ENCODE data around the gene SF3A1.

SF3A1 gene

DNA sequence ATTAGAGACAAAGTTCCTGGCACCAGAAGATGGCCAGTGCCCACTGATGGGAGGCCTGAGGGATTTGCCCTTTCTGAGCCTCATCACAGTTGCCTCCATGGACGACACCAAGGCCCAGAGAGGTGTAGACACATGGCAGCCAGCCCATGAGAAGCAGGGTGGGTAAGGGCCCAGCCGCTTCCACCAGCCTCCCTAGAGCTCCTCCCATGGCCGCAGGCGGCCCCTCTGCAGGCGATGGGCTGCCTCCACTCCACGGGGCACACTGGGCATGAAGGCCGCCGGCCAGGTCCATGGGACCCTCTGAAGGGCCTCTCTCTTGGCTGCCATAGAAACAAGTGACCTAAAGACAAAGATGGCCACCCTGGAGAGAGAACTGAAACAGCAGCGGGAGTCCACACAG is 14.6 kb upstream of the SF3A1 start:
- H3K27ac ChIP-seq (ENCODE audit: poor library complexity, severe bottlenecking), result no peak overlapping the region
- H3K27me3 ChIP-seq (ENCODE audit: insufficient read depth, poor library complexity, severe bottlenecking), result no peaks in the 10 kb centered on the region
- H3K4me3 ChIP-seq (ENCODE audit: severe bottlenecking), result no peak overlapping the region
- H3K4me1 ChIP-seq (ENCODE audit: insufficient read depth, poor library complexity, severe bottlenecking), result no peaks in the 10 kb centered on the region
- H3K36me3 ChIP-seq (ENCODE audit: low read depth), result no peaks in the 10 kb centered on the region
- no peaks in the 10 kb centered on the region for H3K9me3 ChIP-seq (ENCODE audit: severe bottlenecking)
- ATAC-seq (ENCODE audit: low read depth) (no peak), DNase-seq (ENCODE audit: low spot score) (no peak)
- TF ChIP-seq CTCF (IDR thresholded peaks at IDR 0.05; ENCODE audit: poor library complexity, severe bottlenecking), result no peak

DNA sequence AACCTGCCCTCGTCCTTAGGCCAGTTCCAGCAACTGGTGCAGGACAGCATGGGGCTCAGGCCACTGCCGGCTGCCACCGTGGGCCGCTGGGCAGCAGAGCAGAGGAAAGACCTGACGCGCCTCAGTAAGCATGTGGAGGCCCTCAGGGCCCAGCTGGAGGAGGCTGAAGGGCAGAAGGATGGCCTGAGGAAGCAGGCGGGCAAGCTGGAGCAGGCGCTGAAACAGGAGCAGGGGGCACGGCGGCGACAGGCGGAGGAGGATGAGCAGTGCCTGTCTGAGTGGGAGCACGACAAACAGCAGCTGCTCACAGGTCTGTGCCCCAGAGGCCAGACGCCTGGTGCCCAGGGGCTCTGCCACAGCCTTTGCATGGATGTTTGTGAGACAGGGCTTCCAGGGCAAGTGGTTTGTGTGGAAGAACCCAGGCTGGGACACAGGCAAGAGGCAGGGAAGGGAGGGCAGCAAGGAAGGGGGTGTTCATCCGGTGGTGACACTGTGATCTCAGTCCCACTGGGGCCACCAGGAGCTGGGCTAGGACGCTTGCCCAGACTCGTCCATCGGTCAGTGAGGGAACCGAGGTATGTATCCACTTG is 14.0 kb upstream of the SF3A1 start:
- ATAC-seq (ENCODE audit: low read depth), result no peak

GRCh38 chr22:30368420-30368819 is 11.7 kb upstream of the SF3A1 start:
- DNase-seq (ENCODE audit: low spot score) (no peak), ATAC-seq (ENCODE audit: low read depth) (no peak)
- no peaks in the 10 kb centered on the region for H3K27me3 ChIP-seq (ENCODE audit: insufficient read depth, poor library complexity, severe bottlenecking)
- no peaks in the 10 kb centered on the region for H3K4me1 ChIP-seq (ENCODE audit: insufficient read depth, poor library complexity, severe bottlenecking)
- no peaks in the 10 kb centered on the region for H3K9me3 ChIP-seq (ENCODE audit: severe bottlenecking)
- H3K36me3 ChIP-seq (ENCODE audit: low read depth), result no peaks in the 10 kb centered on the region
- H3K4me3 ChIP-seq (ENCODE audit: severe bottlenecking), result no peak overlapping the region
- no peak overlapping the region for H3K27ac ChIP-seq (ENCODE audit: poor library complexity, severe bottlenecking)
- no peak for TF ChIP-seq CTCF (IDR thresholded peaks at IDR 0.05; ENCODE audit: poor library complexity, severe bottlenecking)

More for the DNA sequence above, 14.0 kb upstream of the SF3A1 start:
- Histone ChIP-seq H3K36me3 (ENCODE audit: low read depth) (no peaks in the 10 kb centered on the region), H3K4me1 (ENCODE audit: insufficient read depth, poor library complexity, severe bottlenecking) (no peaks in the 10 kb centered on the region), H3K27me3 (ENCODE audit: insufficient read depth, poor library complexity, severe bottlenecking) (no peaks in the 10 kb centered on the region), H3K4me3 (ENCODE audit: severe bottlenecking) (no peak overlapping the region), H3K9me3 (ENCODE audit: severe bottlenecking) (no peaks in the 10 kb centered on the region), H3K27ac (ENCODE audit: poor library complexity, severe bottlenecking) (no peak overlapping the region)
- no peak for TF ChIP-seq CTCF (IDR thresholded peaks at IDR 0.05; ENCODE audit: poor library complexity, severe bottlenecking)
- no peak for DNase-seq (ENCODE audit: low spot score)

DNA sequence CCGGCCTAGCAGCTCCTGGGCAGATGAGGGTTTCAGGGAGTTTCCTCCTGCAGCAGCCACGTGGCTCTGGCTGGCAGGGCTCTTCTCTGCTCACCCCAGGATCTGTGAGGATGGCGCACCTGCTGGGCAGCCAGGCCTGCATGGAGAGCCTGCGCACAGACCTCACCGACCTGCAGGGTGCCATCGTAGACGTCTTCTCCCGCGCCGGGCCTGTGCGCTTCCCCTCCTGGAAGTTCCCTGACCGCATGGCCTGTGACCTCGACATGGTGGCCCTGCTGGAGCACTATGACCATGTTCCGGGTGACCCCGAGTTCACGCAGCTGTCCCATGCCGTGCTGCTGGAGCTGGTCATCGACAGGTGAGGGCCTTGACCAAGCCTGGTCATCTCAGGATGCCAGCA is 9.2 kb upstream of the SF3A1 start:
- DNase-seq (ENCODE audit: low spot score) (no peak), ATAC-seq (ENCODE audit: low read depth) (no peak)
- no peaks in the 10 kb centered on the region for H3K27me3 ChIP-seq (ENCODE audit: insufficient read depth, poor library complexity, severe bottlenecking)
- H3K4me3 ChIP-seq (ENCODE audit: severe bottlenecking), result no peak overlapping the region
- no peak for TF ChIP-seq CTCF (IDR thresholded peaks at IDR 0.05; ENCODE audit: poor library complexity, severe bottlenecking)
- no peak overlapping the region for H3K27ac ChIP-seq (ENCODE audit: poor library complexity, severe bottlenecking)
- no peaks in the 10 kb centered on the region for H3K4me1 ChIP-seq (ENCODE audit: insufficient read depth, poor library complexity, severe bottlenecking)
- H3K9me3 ChIP-seq (ENCODE audit: severe bottlenecking), result no peaks in the 10 kb centered on the region
- no peaks in the 10 kb centered on the region for H3K36me3 ChIP-seq (ENCODE audit: low read depth)

GRCh38 chr22:30362651-30363281 is 6.1 kb upstream of the SF3A1 start:
- no peak for TF ChIP-seq CTCF (IDR thresholded peaks at IDR 0.05; ENCODE audit: poor library complexity, severe bottlenecking)
- no peak for DNase-seq (ENCODE audit: low spot score)
- Histone ChIP-seq H3K4me3 (ENCODE audit: severe bottlenecking) (no peak overlapping the region), H3K27me3 (ENCODE audit: insufficient read depth, poor library complexity, severe bottlenecking) (no peaks in the 10 kb centered on the region), H3K27ac (ENCODE audit: poor library complexity, severe bottlenecking) (no peak overlapping the region), H3K9me3 (ENCODE audit: severe bottlenecking) (no peaks in the 10 kb centered on the region), H3K36me3 (ENCODE audit: low read depth) (no peaks in the 10 kb centered on the region), H3K4me1 (ENCODE audit: insufficient read depth, poor library complexity, severe bottlenecking) (no peaks in the 10 kb centered on the region)
- no peak; the same call in 2 of the 3 replicates for ATAC-seq (ENCODE audit: low read depth)
